ENCODE measurements around the gene PEX6. TPM values are rescaled to one million over a fixed set of nuclear protein-coding genes. Genes with fewer than 3 reads are reported as not detected.

PEX6 gene
- total RNA-seq, 1 experiment from 2014 or later: 15.6 TPM

DNA sequence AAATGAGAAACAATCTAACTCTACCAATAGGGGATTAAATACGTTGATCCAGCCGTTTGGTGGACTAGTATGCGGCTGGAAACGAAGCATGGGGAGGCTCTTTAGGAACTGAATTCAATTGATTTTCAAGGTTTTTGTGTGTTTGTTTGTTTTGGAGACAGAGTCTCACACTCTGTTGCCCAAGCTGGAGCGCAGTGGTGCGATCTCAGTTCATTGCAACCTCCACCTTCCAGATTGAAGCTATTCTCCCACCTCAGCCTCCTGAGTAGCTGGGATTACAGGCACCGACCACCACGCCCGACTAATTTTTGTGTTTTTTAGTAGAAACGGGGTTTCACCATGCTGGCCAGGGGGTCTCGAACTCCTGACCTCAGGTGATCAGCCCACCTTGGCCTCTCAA lies 42.6 kb downstream of the PEX6 start:
- H3K4me1 ChIP-seq (ENCODE audit: insufficient read depth, low read length): no peaks in the 10 kb centered on the region
- H3K23ac ChIP-seq (ENCODE audit: insufficient read length, low read depth, low read length): no peak overlapping the region
- H3K27ac ChIP-seq (ENCODE audit: insufficient read length, low read depth, low read length): no peak overlapping the region
- no peak overlapping the region for H3K4ac ChIP-seq (ENCODE audit: low read depth, low read length)
- H3K27ac Mint-ChIP-seq: no peak overlapping the region; a peak in 1 of 7 replicates
- H3K4me2 ChIP-seq (ENCODE audit: insufficient read depth, insufficient read length, low read length): no peak overlapping the region
- H2BK20ac ChIP-seq (ENCODE audit: low read depth, low read length, poor library complexity, severe bottlenecking): no peak overlapping the region
- peaks cover 36 to 89% (median 71%) of the 10 kb centered on the region in 3 experiments for H3K36me3 Mint-ChIP-seq (ENCODE audit: insufficient read depth in 1 of 3, low read depth in 3 of 3)
- TF ChIP-seq, protein P1, sequence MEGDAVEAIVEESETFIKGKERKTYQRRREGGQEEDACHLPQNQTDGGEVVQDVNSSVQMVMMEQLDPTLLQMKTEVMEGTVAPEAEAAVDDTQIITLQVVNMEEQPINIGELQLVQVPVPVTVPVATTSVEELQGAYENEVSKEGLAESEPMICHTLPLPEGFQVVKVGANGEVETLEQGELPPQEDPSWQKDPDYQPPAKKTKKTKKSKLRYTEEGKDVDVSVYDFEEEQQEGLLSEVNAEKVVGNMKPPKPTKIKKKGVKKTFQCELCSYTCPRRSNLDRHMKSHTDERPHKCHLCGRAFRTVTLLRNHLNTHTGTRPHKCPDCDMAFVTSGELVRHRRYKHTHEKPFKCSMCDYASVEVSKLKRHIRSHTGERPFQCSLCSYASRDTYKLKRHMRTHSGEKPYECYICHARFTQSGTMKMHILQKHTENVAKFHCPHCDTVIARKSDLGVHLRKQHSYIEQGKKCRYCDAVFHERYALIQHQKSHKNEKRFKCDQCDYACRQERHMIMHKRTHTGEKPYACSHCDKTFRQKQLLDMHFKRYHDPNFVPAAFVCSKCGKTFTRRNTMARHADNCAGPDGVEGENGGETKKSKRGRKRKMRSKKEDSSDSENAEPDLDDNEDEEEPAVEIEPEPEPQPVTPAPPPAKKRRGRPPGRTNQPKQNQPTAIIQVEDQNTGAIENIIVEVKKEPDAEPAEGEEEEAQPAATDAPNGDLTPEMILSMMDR (conservative IDR thresholded peaks at IDR 0.05): no peak
- H3K14ac ChIP-seq (ENCODE audit: insufficient read depth, low read length): no peak overlapping the region
- no peaks in the 10 kb centered on the region for H3K79me1 ChIP-seq (ENCODE audit: insufficient read depth, low read depth, low read length, poor library complexity, severe bottlenecking)
- peaks cover 2% of the 10 kb centered on the region for H4K20me1 ChIP-seq (ENCODE audit: control insufficient read depth, insufficient read depth, insufficient read length)
- H2AFZ ChIP-seq (ENCODE audit: low read length): no peak overlapping the region
- no peaks in the 10 kb centered on the region for H3K23me2 ChIP-seq (ENCODE audit: insufficient read length, low read depth, low read length, poor library complexity, severe bottlenecking)
- H4K91ac ChIP-seq (ENCODE audit: insufficient read length, low read depth, low read length): no peak overlapping the region
- no peak overlapping the region for H3K18ac ChIP-seq (ENCODE audit: insufficient read length, low read depth, low read length)
- H3K9ac ChIP-seq (ENCODE audit: extremely low read depth, insufficient read length, low read length): no peak overlapping the region
- H3K79me2 ChIP-seq (ENCODE audit: insufficient read depth, low read length): peaks cover 2% of the 10 kb centered on the region; the same call in 1 of the 2 replicates
- no peak overlapping the region for H2BK5ac ChIP-seq (ENCODE audit: insufficient read length, low read length)
- no peaks in the 10 kb centered on the region; a peak in 1 of 5 replicates for H3K9me3 Mint-ChIP-seq
- no peak overlapping the region for H2BK120ac ChIP-seq (ENCODE audit: low read depth, low read length, poor library complexity, severe bottlenecking)
- H3K4me3 Mint-ChIP-seq: no peak overlapping the region
- H2BK12ac ChIP-seq (ENCODE audit: insufficient read length, low read depth, low read length): no peak overlapping the region
- no peak overlapping the region for H4K8ac ChIP-seq (replicated peaks; ENCODE audit: insufficient read length, low read depth, low read length)
- no peak overlapping the region for H2AK5ac ChIP-seq (ENCODE audit: insufficient read length, low read length)
- WGBS (ENCODE audit: extremely low coverage, insufficient read length, low lambda C conversion rate): no CpG with 5 or more reads among the region's 11 CpGs
- H3T11ph ChIP-seq (ENCODE audit: low read length): no peak overlapping the region
- H2BK15ac ChIP-seq (ENCODE audit: low read depth, low read length): no peak overlapping the region
- no peak overlapping the region for H3K56ac ChIP-seq (ENCODE audit: insufficient read length, low read depth, low read length)
- no peak overlapping the region for H4K5ac ChIP-seq (ENCODE audit: insufficient read length, low read depth, low read length)
- H3K27me3 ChIP-seq (ENCODE audit: insufficient read depth, low read length): no peaks in the 10 kb centered on the region
- peaks cover 17 to 22% of the 10 kb centered on the region in 2 experiments for H3K4me1 Mint-ChIP-seq
- H3K9me3 ChIP-seq (ENCODE audit: control insufficient read depth, low read depth, low read length): no peaks in the 10 kb centered on the region
- DNase-seq: no peak
- H3K27me3 Mint-ChIP-seq (ENCODE audit: low read depth): no peaks in the 10 kb centered on the region
